CD1c-positive myeloid dendritic cell (primary cell): ENCODE data around the gene FGFR2.

Experiments used
- DNase-seq: peaks from one replicate; pipeline ENCODE4 v3.0.0-alpha.2; 2016; ENCODE audit errors: extremely low spot score

FGFR2 gene

DNA sequence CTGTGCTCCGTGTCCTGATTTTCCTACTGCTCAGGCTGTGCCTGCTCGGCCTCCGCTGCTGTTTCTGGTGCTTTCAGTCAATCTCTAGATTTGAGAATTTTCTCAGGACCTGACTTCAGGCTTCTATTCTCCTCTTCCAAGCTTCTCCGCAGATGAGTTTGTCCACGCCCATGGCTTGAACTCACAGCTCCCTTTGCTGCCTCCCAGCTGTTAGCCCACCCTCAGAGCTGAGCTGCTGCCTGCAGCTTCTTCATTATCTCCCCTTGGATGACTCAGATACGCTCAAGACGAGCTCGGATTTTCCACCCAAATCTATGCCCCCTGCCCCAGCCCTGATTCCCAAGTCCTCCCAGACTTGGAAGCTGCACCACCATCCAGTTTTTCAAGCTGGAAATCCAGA lies 104.7 kb downstream of the FGFR2 start:
- DNase-seq: no peak

DNA sequence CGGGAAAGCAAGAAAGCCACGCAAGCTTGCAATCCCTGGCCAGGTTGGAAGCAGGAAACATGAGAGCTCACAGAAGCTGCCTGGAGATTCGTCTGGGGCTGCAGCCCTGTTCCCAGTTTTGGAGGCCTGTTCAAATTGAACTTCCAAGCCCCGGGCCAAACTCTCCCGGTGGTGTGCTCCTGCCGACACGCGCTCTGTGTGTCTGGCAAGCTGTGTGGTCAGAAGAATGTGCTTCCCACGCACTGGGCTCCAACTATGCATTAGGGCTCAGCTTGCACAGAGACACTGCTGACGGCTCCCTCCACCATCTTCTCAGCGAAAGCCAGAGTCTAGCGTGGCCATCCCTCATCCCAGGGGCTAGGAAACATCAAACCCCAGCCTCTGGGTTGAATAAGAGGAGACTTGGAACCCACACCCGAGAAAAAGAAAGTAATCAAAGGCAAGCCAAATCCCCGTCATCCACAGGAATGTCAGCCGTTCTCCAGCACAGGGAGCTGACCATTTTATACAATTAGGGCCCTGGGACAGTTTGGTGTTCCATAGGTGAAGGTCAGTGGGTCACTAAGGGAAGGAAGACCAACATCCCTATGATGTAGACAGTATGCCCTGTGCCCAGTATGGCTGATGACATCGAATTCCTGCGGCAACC lies 107.2 kb downstream of the FGFR2 start:
- DNase-seq: no peak

DNA sequence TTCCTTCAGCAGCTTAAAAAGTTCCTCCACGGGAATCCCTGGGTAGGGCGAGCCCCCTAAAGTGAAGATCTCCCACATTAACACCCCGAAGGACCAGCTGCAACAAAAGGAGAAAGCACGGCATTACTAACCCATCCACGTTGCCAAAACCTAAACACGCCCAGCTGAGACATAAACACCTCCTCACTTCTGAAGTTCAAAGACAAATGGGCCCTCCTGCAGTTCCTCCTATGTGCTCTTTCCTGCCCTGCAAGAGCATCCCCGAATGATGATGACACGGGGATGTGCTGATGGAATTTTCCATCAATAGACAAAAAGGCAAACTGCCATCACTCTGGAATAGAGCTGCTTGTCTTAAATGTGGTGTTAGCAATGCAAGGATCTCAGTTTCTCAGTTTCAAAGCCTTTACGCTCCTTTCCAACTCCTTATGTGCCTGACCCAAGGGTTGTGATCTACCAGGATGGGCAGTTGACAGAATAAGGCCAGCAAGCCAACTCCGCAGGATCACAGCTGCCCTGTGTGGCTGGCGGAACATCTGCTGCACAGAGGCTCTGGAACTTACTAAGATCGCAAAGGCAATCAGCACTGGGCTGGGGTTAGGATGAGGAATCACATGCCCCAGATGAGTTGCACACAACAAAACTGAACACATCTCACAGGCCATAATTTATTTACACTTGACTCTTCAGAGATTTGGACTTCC lies 112.7 kb downstream of the FGFR2 start:
- no peak for DNase-seq

DNA sequence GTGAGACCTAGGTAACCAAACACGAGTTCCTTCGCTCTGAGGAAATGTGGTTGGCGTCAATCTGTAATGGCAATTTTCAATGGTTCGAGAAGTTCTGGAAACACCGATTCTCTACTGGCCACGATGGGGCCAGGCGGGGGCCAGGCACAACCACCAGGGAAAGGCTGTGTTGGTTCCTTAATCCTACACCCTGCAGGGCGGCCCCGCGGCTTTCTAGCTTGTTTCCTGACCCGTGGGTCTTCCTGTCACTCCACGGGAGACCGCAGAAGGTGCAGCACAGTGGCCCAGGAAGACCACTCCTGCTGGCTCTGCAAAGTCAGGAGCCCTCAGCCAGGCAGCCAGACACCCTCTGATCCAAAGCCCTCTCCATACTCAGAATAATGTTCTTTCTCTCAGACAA lies 113.4 kb downstream of the FGFR2 start:
- no peak for DNase-seq

DNA sequence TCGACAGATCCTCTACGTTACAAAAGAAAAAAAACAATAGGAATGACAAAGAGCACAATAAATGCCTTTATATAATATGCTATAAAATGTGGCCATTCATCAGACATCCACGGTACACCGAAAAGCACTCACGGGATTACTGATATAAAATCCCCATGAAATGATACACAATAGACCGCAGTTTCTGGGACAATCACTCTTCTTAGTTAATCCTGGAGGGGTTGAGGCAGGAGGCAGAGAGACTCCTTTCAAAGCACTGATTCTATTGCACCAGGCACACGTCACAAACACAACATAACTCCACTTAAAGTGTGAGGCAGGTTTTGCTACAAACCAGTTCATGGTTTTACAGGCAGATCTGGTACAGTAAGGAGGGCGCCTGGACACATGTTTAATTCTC lies 113.8 kb downstream of the FGFR2 start:
- DNase-seq: no peak

DNA sequence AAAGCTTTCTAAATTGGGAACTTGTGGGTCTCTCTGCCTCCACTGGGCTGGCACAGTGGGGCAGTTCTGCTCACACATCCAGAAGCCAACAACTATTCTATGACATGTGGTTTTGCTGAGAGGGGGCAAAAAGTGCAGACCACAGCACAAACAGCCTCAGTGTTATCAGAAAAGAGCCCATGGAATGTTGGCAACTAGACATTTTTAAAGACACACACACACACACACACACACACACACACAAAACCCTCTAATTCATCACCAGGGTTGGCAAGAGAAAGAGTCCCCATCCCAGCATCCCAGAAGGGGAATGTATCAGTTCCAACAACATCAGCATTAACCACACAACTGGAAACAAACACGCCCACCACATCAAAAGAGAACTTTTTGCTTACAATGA lies 117.1 kb downstream of the FGFR2 start:
- DNase-seq: no peak

DNA sequence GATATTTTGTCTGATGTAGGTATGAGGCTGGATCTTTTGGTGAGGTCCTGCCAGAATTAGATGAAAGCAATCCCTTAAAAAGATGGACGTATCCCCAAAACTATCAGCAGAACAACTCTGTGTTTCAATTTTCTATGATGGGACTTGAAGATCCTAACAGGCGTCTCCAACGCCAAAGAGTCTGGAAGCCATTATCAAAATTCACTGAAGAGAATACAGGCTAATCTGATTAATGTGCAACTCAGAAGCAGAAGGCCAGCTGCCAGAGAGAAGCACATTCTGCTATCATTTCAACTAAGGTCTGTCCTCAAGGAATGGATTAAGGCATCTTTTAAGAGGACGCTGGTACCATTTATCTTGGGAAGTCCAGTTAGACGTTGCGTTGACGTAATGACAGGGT lies 119.7 kb downstream of the FGFR2 start:
- no peak for DNase-seq

DNA sequence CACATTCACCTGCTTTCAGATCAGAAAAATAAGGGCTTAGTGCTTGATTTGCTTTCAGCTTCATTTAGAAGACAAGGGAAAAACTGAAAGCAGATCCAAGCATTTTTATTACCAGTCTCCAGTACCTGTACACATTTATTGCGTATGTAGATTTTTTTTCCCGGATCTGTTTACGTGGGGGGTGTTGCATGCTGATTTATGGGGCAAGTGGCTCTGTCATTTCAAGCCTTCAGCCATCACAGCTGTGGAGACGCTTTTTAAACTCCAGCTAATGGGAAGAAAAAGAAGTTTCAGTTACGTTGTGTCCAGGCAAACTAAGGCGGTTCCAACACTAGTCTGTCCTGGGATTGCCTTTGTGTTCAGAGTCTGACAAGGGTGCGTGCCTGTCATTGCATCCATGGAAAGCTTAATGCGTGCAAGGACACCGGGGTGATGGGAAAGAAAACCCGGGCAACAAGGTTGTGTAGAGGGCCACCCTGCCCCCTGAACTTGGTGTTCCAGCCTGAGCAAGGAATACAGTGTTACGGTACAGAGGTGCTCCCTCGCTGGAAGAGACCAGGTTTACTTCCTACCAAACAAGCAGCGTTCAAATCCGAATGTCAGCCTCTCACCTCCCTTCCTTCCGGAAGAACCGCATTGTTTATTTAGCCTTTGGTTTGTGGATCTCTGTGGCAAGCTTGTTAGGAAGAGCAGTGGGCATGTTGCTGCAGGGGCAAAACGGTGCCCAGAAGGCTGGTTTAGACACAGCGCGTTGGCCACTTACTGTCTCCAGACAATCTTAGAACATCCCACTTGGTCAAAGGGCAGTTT lies 128.2 kb downstream of the FGFR2 start:
- no peak for DNase-seq

DNA sequence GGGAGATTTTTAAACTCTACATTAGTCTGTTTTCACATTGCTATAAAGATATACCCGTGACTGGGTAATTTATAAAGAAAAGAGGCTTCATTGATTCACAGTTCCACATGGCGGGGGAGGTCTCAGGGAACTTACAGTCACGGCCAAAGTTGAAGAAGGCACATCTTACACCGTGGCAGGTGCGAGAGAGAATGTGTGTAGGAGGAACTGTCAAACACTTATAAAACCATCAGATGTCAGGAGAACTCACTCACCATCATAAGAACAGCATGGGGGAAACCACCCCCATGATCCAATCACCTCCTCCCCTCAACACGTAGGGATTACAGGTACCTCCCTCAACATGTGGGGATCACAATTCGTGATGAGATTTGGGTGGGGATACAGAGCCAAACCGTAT lies 129.5 kb downstream of the FGFR2 start:
- no peak for DNase-seq

DNA sequence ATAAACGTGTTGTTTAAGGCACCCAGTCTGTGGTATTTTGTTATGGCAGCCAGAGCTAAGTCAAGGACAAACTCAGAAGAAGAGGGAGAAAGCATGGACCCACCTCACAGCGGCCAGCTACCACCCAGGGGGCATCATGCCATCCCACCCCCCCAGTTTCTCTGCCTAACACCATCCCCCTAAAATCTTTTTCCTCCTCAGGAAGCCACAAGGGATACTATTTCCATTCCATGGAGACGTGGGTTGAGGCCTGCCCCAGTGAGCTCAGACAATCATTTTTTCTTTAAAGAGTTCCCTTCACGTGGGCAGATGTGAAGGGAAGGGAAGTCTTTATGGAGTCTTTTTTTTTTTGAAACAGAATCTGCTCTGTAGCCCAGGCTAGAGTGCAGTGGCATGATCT lies 131.8 kb downstream of the FGFR2 start:
- no peak for DNase-seq

DNA sequence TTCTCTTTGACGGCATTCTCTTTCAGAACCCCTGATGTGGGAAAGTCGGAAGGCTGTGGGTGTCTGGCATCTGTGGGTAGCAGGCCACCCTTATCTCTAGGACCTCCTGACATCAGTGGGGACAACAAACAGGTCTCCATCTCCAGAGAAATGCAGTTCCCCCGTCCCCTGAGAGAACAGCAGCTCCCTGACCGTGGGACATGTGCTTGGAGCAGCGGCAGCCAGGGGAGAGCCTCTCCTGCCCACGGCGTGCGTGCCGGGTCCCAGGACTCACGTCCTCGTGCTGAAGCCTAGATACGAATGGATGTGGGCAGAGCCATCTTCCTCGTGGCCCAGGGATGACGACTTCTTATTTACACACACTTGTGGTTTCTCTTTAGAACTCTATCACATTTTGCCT lies 133.0 kb downstream of the FGFR2 start:
- no peak for DNase-seq

DNA sequence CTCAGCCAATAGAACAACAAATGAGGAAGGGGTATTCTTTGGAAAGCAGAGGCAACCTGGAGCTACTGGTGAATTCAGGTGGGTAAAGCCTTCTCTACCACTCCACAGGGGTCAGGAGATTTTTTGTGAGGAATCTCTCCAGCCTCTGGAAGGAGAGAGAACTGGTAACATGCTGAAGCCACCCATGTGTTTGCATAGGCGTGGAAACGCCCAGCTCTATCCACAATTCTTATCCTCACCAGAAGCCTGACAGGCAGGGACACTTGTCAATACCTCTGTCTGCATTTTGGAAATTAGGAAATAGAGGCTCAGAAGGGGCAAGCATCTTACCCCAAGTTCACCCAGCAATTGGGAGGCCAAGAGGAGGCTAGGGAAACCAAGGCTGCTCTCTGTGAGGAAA lies 133.7 kb downstream of the FGFR2 start:
- DNase-seq: no peak

DNA sequence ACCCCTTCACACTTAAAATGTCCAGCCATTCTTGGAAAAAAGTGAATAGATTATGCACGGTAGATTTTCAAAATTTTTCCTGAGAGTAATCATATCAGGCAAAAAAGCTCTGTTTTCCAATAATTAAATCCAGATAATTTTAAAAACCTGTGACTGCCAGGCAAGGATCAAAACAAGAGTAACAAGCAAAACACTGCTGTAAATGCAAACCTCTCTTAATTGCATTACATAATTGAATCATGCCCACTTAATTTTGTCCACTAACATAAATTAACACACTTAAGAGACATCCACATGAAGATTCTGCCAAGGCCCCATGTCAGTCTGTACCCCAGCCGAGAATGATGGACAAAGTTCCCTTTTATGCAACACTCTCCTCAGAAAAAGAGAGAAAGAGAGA lies 135.3 kb downstream of the FGFR2 start:
- DNase-seq: no peak

DNA sequence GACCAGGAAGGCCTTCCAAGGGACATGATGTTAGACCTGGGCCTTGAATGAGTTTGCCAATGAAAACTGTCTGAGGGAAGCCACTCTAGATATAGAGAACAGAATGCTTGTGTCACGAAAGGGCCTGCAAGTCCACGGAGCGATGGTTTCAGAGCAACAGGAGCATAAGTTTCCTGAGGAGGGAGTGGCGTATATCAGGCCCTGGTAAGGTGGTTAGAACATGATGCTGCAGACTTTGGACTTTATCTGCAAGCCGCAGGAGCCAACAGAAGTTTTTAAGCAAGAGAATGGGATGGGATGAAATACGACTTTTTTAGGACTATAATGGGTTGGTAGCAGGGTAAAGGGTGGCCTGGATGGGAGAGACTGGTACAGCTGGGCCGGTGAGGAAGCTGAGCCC lies 136.0 kb downstream of the FGFR2 start:
- DNase-seq: no peak

DNA sequence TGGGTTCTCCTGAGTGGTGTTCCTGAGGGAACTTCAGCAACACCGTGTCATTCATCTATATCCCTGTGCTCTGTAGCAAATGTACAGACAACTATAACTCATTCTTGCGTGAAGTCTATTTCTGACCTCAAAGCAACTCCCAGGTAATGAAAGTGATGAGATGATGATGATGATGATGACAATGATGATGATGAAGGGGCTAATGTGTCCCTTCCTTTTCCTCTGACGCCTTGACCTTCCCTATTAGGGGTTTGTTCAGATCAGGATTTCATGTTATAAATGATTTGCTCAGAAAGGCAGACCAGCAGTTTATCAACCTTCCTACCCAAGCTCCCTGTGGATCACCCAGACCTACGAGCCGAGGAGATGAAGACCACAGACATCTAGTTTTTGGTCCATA lies 136.9 kb downstream of the FGFR2 start:
- no peak for DNase-seq

DNA sequence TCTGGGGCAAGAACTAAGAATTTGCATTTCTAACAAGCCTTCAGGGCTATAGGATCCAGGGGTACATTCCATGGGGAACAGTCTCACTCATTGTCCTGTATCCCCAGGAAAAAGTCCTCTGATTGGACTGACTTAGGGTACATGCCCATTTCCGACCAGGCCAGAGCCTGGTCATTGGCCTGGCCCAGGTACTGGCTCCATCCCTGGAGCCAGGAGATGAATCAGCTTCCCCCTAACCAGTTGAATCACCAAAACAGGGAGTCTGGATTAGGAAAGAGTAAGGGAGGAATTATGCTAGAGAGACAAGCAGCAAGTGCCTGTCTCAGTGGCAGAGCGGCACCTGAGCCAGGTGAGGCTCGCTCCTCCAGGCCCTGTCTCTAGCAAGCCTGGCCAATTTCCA lies 137.5 kb downstream of the FGFR2 start:
- no peak for DNase-seq

DNA sequence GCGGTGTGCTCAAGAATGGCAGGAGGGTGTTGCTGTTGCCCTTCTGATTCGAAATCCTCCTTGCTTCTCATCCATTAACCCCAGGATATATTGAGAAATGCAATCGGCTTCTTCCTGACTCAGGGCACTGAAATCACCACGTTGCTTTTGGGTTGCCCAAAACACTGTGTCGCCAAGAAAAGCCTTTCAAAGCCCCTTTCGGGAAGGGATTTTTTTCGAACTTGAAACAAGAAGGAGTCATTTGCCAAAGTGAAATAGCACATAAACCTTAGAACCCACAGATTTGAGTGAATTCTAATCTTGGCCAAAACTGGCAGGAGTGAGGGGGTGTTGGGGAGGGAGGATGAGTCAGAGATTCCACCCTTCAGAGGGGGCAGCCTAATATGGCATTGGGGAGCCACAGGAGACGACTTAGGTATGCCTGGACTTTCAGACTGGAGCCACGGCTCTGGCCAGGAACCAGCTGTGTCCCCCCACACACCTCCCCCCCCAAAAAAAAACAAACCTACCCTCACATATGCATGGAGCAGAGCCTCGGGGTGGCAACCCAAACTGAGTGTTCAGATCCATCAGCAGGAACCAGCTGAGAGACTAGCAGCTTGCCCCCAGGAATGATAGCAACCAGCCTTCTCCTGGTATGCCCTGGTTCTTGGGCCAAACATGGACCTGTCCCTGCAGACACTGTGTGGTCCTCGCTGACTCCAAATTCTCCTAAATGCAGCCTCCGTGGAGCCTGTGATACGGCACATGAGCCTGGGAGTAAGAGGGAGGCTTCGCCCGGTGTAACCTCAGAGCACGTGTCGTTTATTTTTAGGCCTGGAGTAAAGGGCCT lies 138.4 kb downstream of the FGFR2 start:
- no peak for DNase-seq

DNA sequence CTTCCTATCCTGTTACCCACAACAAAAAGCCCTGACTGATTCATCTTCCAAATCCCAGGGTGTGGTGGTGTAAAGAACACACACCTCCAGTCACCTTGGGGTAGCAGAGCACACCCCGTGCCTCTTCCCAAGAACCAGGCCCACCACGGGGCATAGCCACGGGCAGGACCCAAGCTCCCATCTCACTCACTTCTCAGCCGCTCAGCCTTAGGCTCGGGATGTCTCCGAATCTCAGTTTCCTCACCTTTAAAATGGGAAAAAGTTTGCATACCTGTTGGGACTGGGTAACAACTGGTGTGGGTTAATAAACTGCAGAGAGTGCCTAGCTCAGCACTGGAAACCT lies 139.0 kb downstream of the FGFR2 start:
- no peak for DNase-seq

DNA sequence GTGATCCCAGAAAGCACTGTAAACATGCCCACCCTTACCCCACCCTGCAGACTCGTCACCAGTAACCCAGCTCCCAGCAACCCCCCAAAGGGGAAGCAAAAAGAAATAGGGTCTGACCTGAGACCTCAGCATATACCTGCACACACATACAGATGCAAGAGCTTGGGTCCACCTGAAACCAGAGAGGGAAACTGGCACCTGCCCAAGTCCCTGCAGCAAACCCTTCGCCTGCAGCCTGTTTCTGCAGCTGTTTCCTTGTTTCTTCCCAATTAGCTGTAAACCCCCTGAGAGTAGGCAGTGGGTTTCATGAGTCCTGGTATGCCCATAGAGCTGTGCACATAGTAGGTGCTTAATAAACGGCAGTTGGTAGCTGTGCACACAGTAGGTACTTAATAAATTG lies 140.5 kb downstream of the FGFR2 start:
- no peak for DNase-seq

DNA sequence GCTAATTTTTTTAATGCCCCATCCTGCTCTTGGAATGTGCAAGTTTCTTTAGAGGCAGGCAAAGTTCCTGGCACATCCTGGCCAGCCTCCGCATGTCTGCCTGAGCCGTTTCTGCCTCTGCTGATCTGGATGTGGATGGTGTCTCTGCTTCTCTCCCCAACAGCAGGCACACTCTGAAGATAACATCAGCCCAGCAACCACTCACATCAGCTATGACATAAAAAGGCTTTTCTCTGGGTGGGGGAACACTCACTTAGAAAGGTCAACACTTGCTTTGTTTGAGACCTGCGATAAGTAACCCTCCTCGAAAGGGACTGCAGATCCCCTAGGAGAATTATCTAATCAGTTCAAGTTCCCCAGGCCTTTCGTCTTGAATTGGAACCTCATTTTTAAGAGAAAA lies 142.9 kb downstream of the FGFR2 start:
- DNase-seq: no peak

DNA sequence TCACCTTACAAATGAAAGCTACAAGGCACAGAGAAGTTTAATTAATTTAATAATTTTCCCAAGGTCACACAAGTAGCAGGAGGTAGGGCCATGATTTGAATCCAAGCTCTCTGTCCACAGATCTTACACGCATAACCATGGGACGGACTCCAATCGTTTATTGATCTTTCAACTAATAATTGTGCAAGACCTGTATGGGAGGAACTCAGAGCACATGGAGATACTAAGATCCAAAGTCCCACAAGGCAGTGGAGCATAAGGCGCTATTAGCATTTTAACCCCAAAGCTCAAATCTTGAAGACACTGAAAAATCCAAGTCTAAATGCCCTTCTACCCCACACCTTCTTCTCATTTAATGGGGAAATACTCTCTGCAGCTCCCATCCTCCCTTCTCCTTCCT lies 143.5 kb downstream of the FGFR2 start:
- DNase-seq: no peak

DNA sequence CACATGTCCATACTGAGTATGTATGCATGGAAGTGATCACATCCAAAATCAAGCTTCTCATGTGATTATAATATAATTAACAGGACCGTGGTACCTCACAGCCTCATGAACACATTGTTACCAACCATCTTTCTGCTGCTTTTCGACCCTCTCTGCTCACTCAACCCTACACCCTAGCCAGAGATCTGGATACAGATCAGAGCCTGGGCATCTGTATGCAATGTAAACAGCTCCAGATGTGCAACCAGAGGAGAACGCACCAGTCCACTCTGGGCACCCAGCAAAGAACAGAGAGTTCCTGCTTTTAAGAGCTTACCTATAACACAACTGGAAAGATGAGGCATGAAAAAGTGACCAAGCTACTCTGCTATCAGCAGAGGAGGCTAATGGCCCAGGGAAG lies 145.1 kb downstream of the FGFR2 start:
- no peak for DNase-seq
